ENCODE measurements around the gene TRMT44. TPM values are rescaled to one million over a fixed set of nuclear protein-coding genes. Genes with fewer than 3 reads are reported as not detected.

The TRMT44 gene
- total RNA-seq, 1 experiment from 2014 or later: 15.3 TPM

GRCh38 chr4:8395504-8396296 lies 44.9 kb upstream of the TRMT44 start:
- H3K9me3 ChIP-seq (ENCODE audit: low read length): no peaks in the 10 kb centered on the region
- ATAC-seq (no peak), DNase-seq (no peak)
- no peaks in the 10 kb centered on the region for H3K9me2 ChIP-seq (replicated peaks; ENCODE audit: low read length)
- H3K9ac ChIP-seq (ENCODE audit: low read length): no peak overlapping the region
- H3K4me1 ChIP-seq (ENCODE audit: insufficient read depth, low read length): peaks cover 28% of the 10 kb centered on the region
- H3K79me2 ChIP-seq (ENCODE audit: low read length): no peaks in the 10 kb centered on the region
- intact Hi-C loops (cut with micrococcal nuclease): no loop called here
- POLR2A ChIA-PET (ENCODE audit: unreplicated experiment): no interaction called here
- H2AFZ ChIP-seq (ENCODE audit: low read length): no peak overlapping the region
- H4K20me1 ChIP-seq (ENCODE audit: low read length): no peaks in the 10 kb centered on the region
- TF ChIP-seq CTCF (conservative IDR thresholded peaks at IDR 0.05; ENCODE audit: low read depth, low read length) (no peak), EZH2 (IDR thresholded peaks at IDR 0.05; ENCODE audit: low read length, unreplicated experiment) (no peak), EZH2phosphoT487 (IDR thresholded peaks at IDR 0.05; ENCODE audit: borderline replicate concordance, low read length) (no peak)
- CTCF ChIA-PET: no interaction called here
- no peaks in the 10 kb centered on the region for H3F3A ChIP-seq (ENCODE audit: low read length, unreplicated experiment)
- H3K27ac ChIP-seq (ENCODE audit: low read length): no peak overlapping the region
- no peaks in the 10 kb centered on the region for H3K36me3 ChIP-seq (ENCODE audit: low read depth, low read length)
- no peak overlapping the region for H3K4me2 ChIP-seq (ENCODE audit: low read length)
- no peaks in the 10 kb centered on the region for H3K27me3 ChIP-seq (ENCODE audit: low read length)
- H3K4me3 ChIP-seq (ENCODE audit: low read length): no peak overlapping the region
- BruUV-seq (replicated peaks): no TSS peak

GRCh38 chr4:8396762-8397406 lies 43.7 kb upstream of the TRMT44 start:
- CTCF ChIA-PET: no interaction called here
- Histone ChIP-seq H3K9me3 (ENCODE audit: low read length) (no peaks in the 10 kb centered on the region), H3K9me2 (replicated peaks; ENCODE audit: low read length) (no peaks in the 10 kb centered on the region), H3F3A (ENCODE audit: low read length, unreplicated experiment) (no peaks in the 10 kb centered on the region), H3K27ac (ENCODE audit: low read length) (no peak overlapping the region), H3K4me2 (ENCODE audit: low read length) (no peak overlapping the region), H3K9ac (ENCODE audit: low read length) (no peak overlapping the region), H3K36me3 (ENCODE audit: low read depth, low read length) (no peaks in the 10 kb centered on the region), H2AFZ (ENCODE audit: low read length) (no peak overlapping the region), H4K20me1 (ENCODE audit: low read length) (no peaks in the 10 kb centered on the region), H3K27me3 (ENCODE audit: low read length) (no peaks in the 10 kb centered on the region), H3K79me2 (ENCODE audit: low read length) (no peaks in the 10 kb centered on the region), H3K4me1 (ENCODE audit: insufficient read depth, low read length) (peaks cover 20% of the 10 kb centered on the region), H3K4me3 (ENCODE audit: low read length) (no peak overlapping the region)
- intact Hi-C loops (cut with micrococcal nuclease): no loop called here
- POLR2A ChIA-PET (ENCODE audit: unreplicated experiment): no interaction called here
- DNase-seq (no peak), ATAC-seq (no peak)
- BruUV-seq (replicated peaks): no TSS peak
- TF ChIP-seq EZH2 (IDR thresholded peaks at IDR 0.05; ENCODE audit: low read length, unreplicated experiment) (no peak), CTCF (conservative IDR thresholded peaks at IDR 0.05; ENCODE audit: low read depth, low read length) (no peak), EZH2phosphoT487 (IDR thresholded peaks at IDR 0.05; ENCODE audit: borderline replicate concordance, low read length) (no peak)

- Histone ChIP-seq H2AFZ (ENCODE audit: low read length) (no peak overlapping the region), H3K9me3 (ENCODE audit: low read length) (no peaks in the 10 kb centered on the region), H3K4me3 (ENCODE audit: low read length) (no peak overlapping the region), H3K27me3 (ENCODE audit: low read length) (no peaks in the 10 kb centered on the region), H3K36me3 (ENCODE audit: low read depth, low read length) (no peaks in the 10 kb centered on the region), H3K9me2 (replicated peaks; ENCODE audit: low read length) (no peaks in the 10 kb centered on the region), H3K4me2 (ENCODE audit: low read length) (no peak overlapping the region), H3K4me1 (ENCODE audit: insufficient read depth, low read length) (peaks cover 7% of the 10 kb centered on the region), H3K79me2 (ENCODE audit: low read length) (no peaks in the 10 kb centered on the region), H3K27ac (ENCODE audit: low read length) (no peak overlapping the region), H4K20me1 (ENCODE audit: low read length) (no peaks in the 10 kb centered on the region), H3K9ac (ENCODE audit: low read length) (no peak overlapping the region), H3F3A (ENCODE audit: low read length, unreplicated experiment) (no peaks in the 10 kb centered on the region)
- intact Hi-C loops (cut with micrococcal nuclease): no loop called here
- POLR2A ChIA-PET (ENCODE audit: unreplicated experiment): no interaction called here
- TF ChIP-seq CTCF (conservative IDR thresholded peaks at IDR 0.05; ENCODE audit: low read depth, low read length) (no peak), EZH2 (IDR thresholded peaks at IDR 0.05; ENCODE audit: low read length, unreplicated experiment) (no peak), EZH2phosphoT487 (IDR thresholded peaks at IDR 0.05; ENCODE audit: borderline replicate concordance, low read length) (no peak)
- ATAC-seq (no peak), DNase-seq (no peak)
- BruUV-seq (replicated peaks): no TSS peak
- CTCF ChIA-PET: no interaction called here
These were observed 42.2 kb upstream of the TRMT44 start for GRCh38 chr4:8398347-8398746.

Data from PC-3 (cell line).